Stimulated activated CD8-positive, alpha-beta memory T cell treated with anti-CD3 and anti-CD28 coated beads, Interleukin-7, amount 100 ng/mL, for 4 hours (primary cell): ENCODE measurements around the gene TSPAN4.

Source experiments
- DNase-seq, 2 donors: peaks; one replicate each; pipeline ENCODE4 v3.0.0-alpha.2; 2020; ENCODE audit warnings: low read depth in 2 of 2

TSPAN4 gene

DNA sequence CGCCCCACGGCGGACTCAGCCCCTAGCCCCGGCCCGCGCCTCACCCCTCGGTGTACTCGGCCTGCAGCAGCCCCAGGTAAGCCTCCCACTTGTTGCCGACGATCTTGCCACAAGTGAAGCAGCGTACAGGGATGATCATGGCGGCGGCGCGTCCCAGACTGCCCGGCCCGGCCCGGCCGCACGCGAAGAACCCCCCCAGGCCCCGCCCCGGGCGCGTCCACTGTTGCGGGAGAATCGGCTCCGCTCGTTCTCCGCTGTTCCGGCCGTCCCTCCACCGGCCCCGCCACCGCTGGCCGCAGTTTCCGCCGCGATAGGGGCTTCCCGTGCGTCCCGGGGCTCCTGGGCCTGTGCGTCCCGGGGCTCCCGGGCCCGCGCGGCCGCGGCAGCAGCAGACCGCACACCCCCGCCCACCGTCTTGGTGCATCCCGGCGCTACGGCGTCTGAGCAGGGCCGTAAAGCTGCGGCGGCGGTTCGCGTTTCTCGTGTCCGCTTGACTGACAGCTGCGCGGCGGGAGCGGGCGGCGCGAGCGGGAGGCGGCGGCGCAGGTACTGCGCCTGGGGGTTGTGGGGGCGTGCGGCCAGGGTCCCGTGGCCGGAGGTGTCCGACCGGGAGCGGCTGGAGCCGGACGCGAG is at the start of gene TSPAN4, which contains the start of gene POLR2L:
Gene TSPAN4 (plus strand): TSS at position 483 of the 633 bp plus-strand sequence. CDS start 7,453 bp downstream, outside the sequence.
Gene POLR2L (minus strand): TSS at position 160 of the 633 bp plus-strand sequence. CDS start 21 bp downstream, at position 139.
- DNase-seq, result peak; percentile 62 to 82

DNA sequence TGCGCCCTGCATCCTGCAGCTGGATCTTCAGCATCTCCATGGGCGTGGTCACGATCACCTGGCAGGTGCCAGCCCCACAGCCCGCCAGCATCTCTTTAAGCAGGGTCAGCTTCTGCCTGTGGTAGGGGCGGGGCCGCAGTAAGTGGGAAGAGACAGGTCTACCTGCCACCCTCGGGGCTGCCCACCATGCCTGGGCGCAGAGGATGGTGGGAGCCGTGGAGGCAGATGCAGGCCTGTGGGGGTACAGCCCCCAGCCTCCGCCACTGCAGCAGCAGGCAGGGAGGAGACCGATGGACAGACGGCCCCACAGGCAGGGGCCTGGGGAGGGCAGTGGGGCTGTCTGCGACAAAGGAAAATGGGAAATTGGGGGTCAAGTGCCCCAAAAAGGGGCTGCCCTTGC is 49.8 kb upstream of the TSPAN4 start:
- no peak for DNase-seq

- no peak for DNase-seq
Observed at GRCh38 chr11:793556-793955, 49.1 kb upstream of the TSPAN4 start.

- DNase-seq, result no peak
Observed at GRCh38 chr11:794013-794765, 48.5 kb upstream of the TSPAN4 start.

GRCh38 chr11:794766-795633 is 47.7 kb upstream of the TSPAN4 start:
- DNase-seq, result no peak

DNA sequence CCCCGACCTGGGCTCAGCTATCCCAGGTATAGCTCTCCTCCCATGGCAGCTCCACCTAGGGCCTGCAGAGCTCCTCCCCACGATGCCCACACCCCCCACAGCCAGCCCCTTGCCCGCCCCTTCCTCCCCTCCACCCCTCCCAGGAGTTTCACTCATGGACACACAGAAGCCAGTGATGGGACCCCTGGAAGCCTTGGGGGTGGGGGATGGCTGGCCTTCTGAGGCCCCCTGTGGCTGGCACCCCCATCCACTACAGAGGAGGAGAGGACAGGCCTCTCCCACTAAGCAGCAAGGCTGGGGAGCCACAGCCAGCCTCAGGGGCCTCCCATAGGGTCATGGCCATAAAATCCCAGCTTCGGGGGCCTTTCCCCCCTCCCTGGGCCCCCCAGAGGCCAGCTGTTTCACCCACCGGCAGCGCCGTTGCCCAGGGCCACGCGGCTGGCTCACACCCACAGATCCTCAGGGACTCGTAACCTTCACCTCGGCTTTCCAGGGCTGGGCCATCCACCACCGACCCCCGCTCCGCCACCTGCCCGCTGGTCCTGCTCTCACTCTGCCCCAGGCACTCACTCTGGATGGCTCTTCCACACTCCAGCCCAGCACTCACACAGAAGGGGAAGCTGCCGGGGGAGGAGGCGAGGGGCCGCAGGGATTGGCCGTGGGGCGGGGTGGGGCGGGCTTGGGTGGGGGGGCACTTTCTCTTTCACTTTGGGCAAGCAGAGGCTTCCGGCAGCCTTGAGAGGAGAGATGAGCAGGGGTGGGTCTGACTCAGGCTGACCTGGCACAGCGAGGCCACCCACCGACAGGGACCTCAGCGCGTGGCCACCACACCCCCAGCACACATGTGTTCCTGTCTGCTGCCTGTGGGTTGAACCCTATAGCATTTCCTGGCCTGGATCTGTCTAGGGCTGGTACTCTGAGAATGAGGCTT is 46.8 kb upstream of the TSPAN4 start:
- DNase-seq, result peak; percentile 82

DNA sequence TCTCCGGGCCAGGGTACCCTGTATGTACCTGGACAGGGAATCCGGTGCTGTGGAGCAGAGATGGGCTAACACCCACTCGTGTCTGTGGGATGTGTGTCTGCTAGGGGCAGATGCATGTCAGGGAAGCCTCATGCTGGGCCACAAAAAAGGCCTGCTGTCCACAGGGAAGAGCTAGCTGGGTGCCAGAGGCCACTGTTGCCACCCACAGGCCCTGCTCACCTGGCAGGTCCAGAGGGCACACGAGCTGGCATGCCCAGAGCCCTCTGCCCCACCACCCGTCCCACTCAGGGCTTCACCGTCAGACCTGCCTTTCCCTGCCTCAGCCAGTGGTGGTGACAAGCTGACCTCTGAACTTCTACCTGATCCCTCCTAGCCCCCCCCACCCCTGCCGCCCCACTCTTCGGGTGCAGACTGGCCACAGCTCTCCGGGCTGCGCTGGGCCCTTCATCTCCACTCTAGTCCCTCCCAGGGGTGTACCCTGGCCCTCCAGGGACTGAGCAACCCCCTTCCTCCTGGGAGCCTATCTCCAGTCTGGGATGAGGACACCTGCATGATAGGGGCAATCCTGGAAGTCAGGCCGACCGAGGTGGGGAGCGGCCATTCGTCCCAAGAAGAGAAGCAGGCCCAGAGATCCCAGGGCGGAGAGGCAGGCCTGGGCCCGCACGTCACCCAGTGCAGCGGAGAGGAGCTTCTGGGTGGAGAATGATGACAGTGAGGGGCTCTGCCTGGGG is 45.9 kb upstream of the TSPAN4 start:
- DNase-seq, result no peak

- peak; percentile 61 to 76 for DNase-seq
Observed at GRCh38 chr11:797296-798092, 45.2 kb upstream of the TSPAN4 start.

- DNase-seq, result peak in 1 of 2 donors; percentile 79
Observed at GRCh38 chr11:798093-798713, 44.4 kb upstream of the TSPAN4 start, which contains the start of gene SLC25A22. TSS of gene SLC25A22 (minus strand) at chr11:798281. CDS start at chr11:795006, 3,275 bp downstream.

- no peak for DNase-seq
Observed at GRCh38 chr11:799641-800316, 42.9 kb upstream of the TSPAN4 start.

- DNase-seq, result no peak
Observed at GRCh38 chr11:800473-800872, 42.2 kb upstream of the TSPAN4 start.

- no peak for DNase-seq
Observed at GRCh38 chr11:801097-801780, 41.4 kb upstream of the TSPAN4 start.

DNA sequence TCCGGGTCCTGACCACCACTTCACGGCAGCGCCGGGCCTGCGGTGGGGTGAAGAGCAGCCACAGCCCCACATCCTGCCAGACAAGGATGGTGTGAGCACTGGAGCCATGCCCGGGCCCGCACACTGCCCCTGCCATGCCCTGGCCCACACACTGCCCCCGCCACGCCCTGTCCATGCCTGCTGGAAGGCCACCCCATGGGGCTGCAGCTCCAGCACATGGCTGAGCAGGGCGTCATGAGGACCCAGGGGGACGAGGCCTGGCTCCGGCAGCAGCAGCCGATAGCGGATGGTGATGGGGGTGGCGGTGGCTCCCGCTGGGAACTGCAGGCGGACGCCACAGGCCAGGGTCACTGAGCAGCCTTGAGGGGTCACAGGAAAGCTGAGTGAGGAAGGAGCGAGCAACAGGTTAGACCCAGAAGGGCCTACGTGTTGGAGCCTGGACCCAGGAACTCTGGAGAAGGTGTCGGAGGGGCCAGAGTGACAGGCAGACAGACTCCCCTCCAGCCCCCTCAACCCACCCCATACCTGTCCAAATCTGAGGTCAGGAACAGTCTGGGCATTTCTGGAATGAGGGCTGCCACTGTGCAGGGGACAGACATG is 40.5 kb upstream of the TSPAN4 start:
- no peak for DNase-seq

GRCh38 chr11:802693-803466 is 39.8 kb upstream of the TSPAN4 start:
- DNase-seq, result no peak

DNA sequence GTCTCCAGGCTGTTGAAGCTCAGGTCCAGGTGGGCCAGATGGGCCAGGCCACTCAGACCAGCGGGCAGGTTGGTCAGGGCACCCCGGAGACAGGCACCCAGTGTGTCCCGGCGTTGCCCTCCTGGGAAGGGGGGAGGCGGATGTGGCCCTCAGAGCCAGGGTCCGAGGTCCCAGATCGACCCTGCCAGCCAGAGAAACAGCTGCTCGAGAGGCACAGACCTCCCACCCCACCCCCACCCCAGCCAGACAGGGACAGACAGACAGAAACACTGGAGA is 39.2 kb upstream of the TSPAN4 start:
- no peak for DNase-seq

GRCh38 chr11:803770-804598 is 38.7 kb upstream of the TSPAN4 start:
- DNase-seq, result no peak
